Measurements from ENCODE around the gene ZNF407. TPM values are rescaled to one million over a fixed set of nuclear protein-coding genes. Genes with fewer than 3 reads are reported as not detected.

ZNF407 gene
- total and polyA plus RNA-seq, 2 of the 13 experiments (the other 11 are each of a cell fraction or from before 2014, with no cell fraction given) = 2.3 to 8.7 TPM

DNA sequence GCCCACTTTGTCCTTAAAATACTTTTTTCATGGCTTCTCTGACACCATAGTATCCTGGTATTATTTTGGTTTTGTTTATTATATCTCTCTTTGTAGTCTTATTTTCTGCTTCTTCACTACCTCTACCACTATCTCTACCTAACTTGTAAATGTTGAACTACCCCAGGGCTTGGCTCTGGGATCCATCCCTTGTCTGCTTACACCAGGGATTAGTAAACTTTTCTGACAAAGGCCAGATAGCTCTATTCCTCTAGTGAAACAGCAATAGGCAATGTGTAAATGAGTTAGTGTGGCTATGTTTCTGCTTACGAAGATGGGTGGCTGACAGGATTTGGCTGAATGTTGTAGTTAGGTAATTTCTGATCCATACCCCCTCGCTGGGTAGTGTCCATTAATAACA lies 76.8 kb downstream of the ZNF407 start:
- ATAC-seq (no peak), DNase-seq (ENCODE audit: low spot score) (no peak), FAIRE-seq (no peak)
- POLR2A ChIA-PET = no interaction called here
- no peaks in the 10 kb centered on the region; a peak in 1 of 5 replicates for H3K36me3 ChIP-seq (replicated peaks in 1 of 2; ENCODE audit: control insufficient read depth in 1 of 2, insufficient read depth in 2 of 2, low read length in 2 of 2)
- intact Hi-C loops (cut with micrococcal nuclease; ENCODE audit: unreplicated experiment) (no loop called here), in situ Hi-C loops (cut with HindIII; ENCODE audit: extremely low pct_ligation_motif_present, low pct_unique_long_range_greater_than_20kb) (loop anchor here (25.0 kb wide), 1 partner anchor 813 kb away; no protein-coding TSS in a partner anchor)
- peaks cover 4% of the 10 kb centered on the region; the same call in 1 of the 2 replicates for H3K9me3 ChIP-seq (ENCODE audit: low read length)
- peaks cover 35% of the 10 kb centered on the region for H3K4me1 ChIP-seq (ENCODE audit: insufficient read depth, low read length)
- H2AFZ ChIP-seq (ENCODE audit: low read length) = no peak overlapping the region
- H3K27me3 ChIP-seq (ENCODE audit: control insufficient read depth in 1 of 2, insufficient read depth in 2 of 2, low read length in 2 of 2) = no peaks in the 10 kb centered on the region
- no peak overlapping the region for H3K27ac ChIP-seq (ENCODE audit: extremely low read length, insufficient read depth, low read length)
- no peaks in the 10 kb centered on the region for H4K20me1 ChIP-seq (ENCODE audit: insufficient read depth, low read length)
- BruUV-seq (replicated peaks) = no TSS peak
- no peaks in the 10 kb centered on the region for H3K79me2 ChIP-seq (ENCODE audit: insufficient read depth, low read length)
- CTCF ChIA-PET (ENCODE audit: low intra/inter-chr PET ratio, low total read pairs) = no interaction called here
- 91% methylated on average over 2 of the region's 2 CpGs for WGBS (ENCODE audit: low lambda C conversion rate)
- no peak overlapping the region for H3K4me3 ChIP-seq (replicated peaks in 1 of 3; ENCODE audit: insufficient read depth in 1 of 3, low read depth in 2 of 3, low read length in 3 of 3)
- H3K4me2 ChIP-seq (ENCODE audit: low read depth, low read length) = no peak overlapping the region
- no peak overlapping the region for H3K9ac ChIP-seq (ENCODE audit: insufficient read depth, low read depth, low read length)
- TF ChIP-seq ZSCAN29 (CRISPR knock-in tag; conservative IDR thresholded peaks at IDR 0.05) (no peak), ZNF235 (CRISPR knock-in tag; IDR thresholded peaks at IDR 0.05; ENCODE audit: borderline replicate concordance) (no peak), NR2F2 (IDR thresholded peaks at IDR 0.05; ENCODE audit: borderline replicate concordance, low read depth) (no peak), PCBP1 (IDR thresholded peaks at IDR 0.05; ENCODE audit: borderline replicate concordance, low read depth, low read length) (no peak), ZNF407 (CRISPR knock-in tag; IDR thresholded peaks at IDR 0.05; ENCODE audit: not compliant biosample characterization) (no peak), JUNB (CRISPR knock-in tag; IDR thresholded peaks at IDR 0.05; ENCODE audit: borderline replicate concordance) (no peak), CENPT (CRISPR knock-in tag; IDR thresholded peaks at IDR 0.05; ENCODE audit: low read depth) (no peak), ZNF550 (CRISPR knock-in tag; IDR thresholded peaks at IDR 0.05; ENCODE audit: borderline replicate concordance) (no peak), KAT2B (IDR thresholded peaks at IDR 0.05; ENCODE audit: borderline replicate concordance, low read depth, low read length) (no peak), HNF4G (IDR thresholded peaks at IDR 0.05; ENCODE audit: borderline replicate concordance, low read depth, low read length) (no peak), HNF4G (CRISPR knock-in tag; IDR thresholded peaks at IDR 0.05; ENCODE audit: borderline replicate concordance, low read depth) (no peak), RFXAP (CRISPR knock-in tag; IDR thresholded peaks at IDR 0.05; ENCODE audit: borderline replicate concordance) (no peak), ZMYM2 (CRISPR knock-in tag; IDR thresholded peaks at IDR 0.05) (no peak), CSRNP1 (CRISPR knock-in tag; IDR thresholded peaks at IDR 0.05) (no peak), MLLT10 (CRISPR knock-in tag; IDR thresholded peaks at IDR 0.05) (no peak), KDM2A (CRISPR knock-in tag; IDR thresholded peaks at IDR 0.05; ENCODE audit: borderline replicate concordance, low read depth) (no peak)
